HG03045 (cell line): Measurements from ENCODE around the gene DNAAF5.

ENCODE experiments used
- ATAC-seq: cut with Tn5 transposase; IDR thresholded peaks from one replicate; pipeline ENCODE4 v1.9.1; 2021; ENCODE audit warnings: mild to moderate bottlenecking, moderate library complexity; ENCODE audit not compliant: unreplicated experiment

The DNAAF5 gene

GRCh38 chr7:706721-707120, 19.8 kb upstream of the DNAAF5 start:
- ATAC-seq, result no peak

- no peak for ATAC-seq
Measured at GRCh38 chr7:707296-708000, 19.1 kb upstream of the DNAAF5 start.

GRCh38 chr7:710161-710560, 16.3 kb upstream of the DNAAF5 start:
- no peak for ATAC-seq

GRCh38 chr7:711093-711921, 15.2 kb upstream of the DNAAF5 start:
- ATAC-seq, result no peak

GRCh38 chr7:711922-712380, 14.5 kb upstream of the DNAAF5 start:
- no peak for ATAC-seq

GRCh38 chr7:712381-713138, 13.9 kb upstream of the DNAAF5 start:
- no peak for ATAC-seq

- ATAC-seq, result no peak
Measured at GRCh38 chr7:713139-713457, 13.4 kb upstream of the DNAAF5 start.

GRCh38 chr7:713488-714230, 12.8 kb upstream of the DNAAF5 start:
- ATAC-seq, result no peak

GRCh38 chr7:714251-714671, 12.2 kb upstream of the DNAAF5 start:
- ATAC-seq, result no peak

- no peak for ATAC-seq
Measured at GRCh38 chr7:716222-716621, 10.3 kb upstream of the DNAAF5 start.

GRCh38 chr7:716636-717035, 9.9 kb upstream of the DNAAF5 start:
- no peak for ATAC-seq

GRCh38 chr7:721619-722248, 4.8 kb upstream of the DNAAF5 start:
- ATAC-seq, result no peak

- no peak for ATAC-seq
Measured at GRCh38 chr7:723541-723940, 3.0 kb upstream of the DNAAF5 start.

GRCh38 chr7:724298-724697, 2.2 kb upstream of the DNAAF5 start:
- ATAC-seq, result no peak

GRCh38 chr7:725223-726005, 1.1 kb upstream of the DNAAF5 start:
- ATAC-seq, result no peak

- peak; percentile 29 for ATAC-seq
Measured at GRCh38 chr7:726854-727103, 280 bp downstream of the DNAAF5 start.

- ATAC-seq, result peak; percentile 36
Measured at GRCh38 chr7:727104-727805, 756 bp downstream of the DNAAF5 start, which contains the start of gene PRKAR1B. PRKAR1B (minus strand) TSS chr7:727281; CDS start chr7:711505, 15,776 bp downstream.

- ATAC-seq, result no peak
Measured at GRCh38 chr7:727806-728460, 1.4 kb downstream of the DNAAF5 start.

GRCh38 chr7:728602-729001, 2.1 kb downstream of the DNAAF5 start:
- ATAC-seq, result no peak
